HL-60/S4 treated with retinoic acid at 250 ng/mL for 4 days and 3 days (cell line): ENCODE data around the gene PCNX3.

Experiments
- in situ Hi-C: fragments of 300-500 bp; cut with MboI; formaldehyde crosslinking; loops from 2 replicates; pipeline ENCODE4 v1.7.0; 2022; ENCODE audit warnings: low sequenced_read_pairs

PCNX3 gene

GRCh38 chr11:65580031-65580692 is 35.4 kb upstream of the PCNX3 start:
- in situ Hi-C loops: no loop called here

GRCh38 chr11:65580756-65581155 is 34.8 kb upstream of the PCNX3 start:
- in situ Hi-C loops: no loop called here

- in situ Hi-C loops: no loop called here
Observed at GRCh38 chr11:65581928-65582327, 33.6 kb upstream of the PCNX3 start.

- in situ Hi-C loops: no loop called here
Observed at GRCh38 chr11:65583589-65583988, 32.0 kb upstream of the PCNX3 start.

GRCh38 chr11:65584106-65584505 is 31.5 kb upstream of the PCNX3 start:
- in situ Hi-C loops: no loop called here

- in situ Hi-C loops: no loop called here
Observed at GRCh38 chr11:65584723-65585171, 30.8 kb upstream of the PCNX3 start.

GRCh38 chr11:65585396-65586246 is 30.0 kb upstream of the PCNX3 start:
- in situ Hi-C loops: no loop called here

GRCh38 chr11:65586247-65586630 is 29.3 kb upstream of the PCNX3 start:
- in situ Hi-C loops: no loop called here

GRCh38 chr11:65586676-65587075 is 28.9 kb upstream of the PCNX3 start:
- in situ Hi-C loops: no loop called here

GRCh38 chr11:65588199-65589054 is 27.1 kb upstream of the PCNX3 start:
- in situ Hi-C loops: no loop called here

GRCh38 chr11:65589444-65590239 is 25.9 kb upstream of the PCNX3 start:
- in situ Hi-C loops: no loop called here

- in situ Hi-C loops: no loop called here
Observed at GRCh38 chr11:65590240-65590738, 25.3 kb upstream of the PCNX3 start.

GRCh38 chr11:65591939-65592857 is 23.4 kb upstream of the PCNX3 start:
- in situ Hi-C loops: no loop called here

GRCh38 chr11:65592858-65593517 is 22.6 kb upstream of the PCNX3 start:
- in situ Hi-C loops: no loop called here

GRCh38 chr11:65593518-65594414 is 21.8 kb upstream of the PCNX3 start:
- in situ Hi-C loops: no loop called here

- in situ Hi-C loops: no loop called here
Observed at GRCh38 chr11:65595131-65595530, 20.4 kb upstream of the PCNX3 start.

- in situ Hi-C loops: no loop called here
Observed at GRCh38 chr11:65595543-65596281, 19.9 kb upstream of the PCNX3 start, which contains the start of gene KCNK7. Gene KCNK7, minus strand, starts transcription at chr11:65595800. Its CDS starts 28 bp downstream, at chr11:65595772.
